IMR-90 (cell line): ENCODE data around the gene LRRC10B.

Experiments used
- CEBPB ChIP-seq: IDR thresholded peaks from 2 replicates; pipeline ENCODE4 v1.6.1; 2012; ENCODE audit warnings: low read depth, low read length, improper control_type of control experiment
- MAFK ChIP-seq: IDR thresholded peaks from 2 replicates; pipeline ENCODE4 v1.6.1; 2012; ENCODE audit warnings: low read depth, low read length, improper control_type of control experiment
- POLR2A ChIP-seq: IDR thresholded peaks from 2 replicates; pipeline ENCODE4 v1.6.1; 2012; ENCODE audit warnings: mild to moderate bottlenecking, low read depth, low read length
- RAD21 ChIP-seq: IDR thresholded peaks from 2 replicates; pipeline ENCODE4 v1.6.1; 2012; ENCODE audit warnings: low read length, improper control_type of control experiment
- RCOR1 ChIP-seq: IDR thresholded peaks from 2 replicates; pipeline ENCODE4 v1.6.1; 2012; ENCODE audit warnings: mild to moderate bottlenecking, low read length, improper control_type of control experiment; ENCODE audit not compliant: insufficient replicate concordance
- RFX5 ChIP-seq: IDR thresholded peaks from 2 replicates; pipeline ENCODE4 v1.8.0; 2012; ENCODE audit warnings: low read depth, mild to moderate bottlenecking, low read length, moderate library complexity
- SMC3 ChIP-seq: fragments of 150-350 bp; IDR thresholded peaks from 2 replicates; pipeline ENCODE4 v1.6.1; 2016; ENCODE audit warnings: low read depth, mild to moderate bottlenecking, antibody characterized with exemption, low read length, moderate library complexity
- TF ChIP-seq, protein P1 (sequence below): conservative IDR thresholded peaks from 2 replicates; pipeline ENCODE4 v1.5.1; 2012; ENCODE audit warnings: mild to moderate bottlenecking, low read depth, low read length, improper control_type of control experiment

DNA sequence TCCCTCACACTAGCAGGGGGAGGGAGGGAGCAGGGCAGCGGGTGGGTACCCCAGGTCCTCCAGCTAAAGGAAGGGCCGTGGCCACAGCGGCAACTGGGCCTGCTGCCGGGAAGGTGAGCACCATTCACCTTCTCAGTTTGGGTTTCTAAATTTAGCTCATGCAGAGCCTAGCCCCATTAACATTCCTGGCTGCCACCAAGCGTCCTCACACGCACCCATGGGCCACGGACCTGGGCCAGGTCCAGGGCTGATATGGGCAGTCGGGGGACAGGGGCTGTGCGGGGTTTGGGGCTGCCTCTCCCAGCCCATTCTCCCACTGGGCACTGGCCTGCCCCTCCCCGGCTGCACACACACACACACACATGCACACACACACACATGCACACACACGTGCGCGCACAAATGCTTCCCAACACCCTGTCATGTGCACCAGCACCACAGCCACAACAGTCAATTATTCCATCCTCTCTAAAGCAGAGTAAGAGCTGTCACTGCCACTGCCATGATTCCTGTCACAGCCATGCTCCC lies 43.6 kb downstream of the LRRC10B start:
- TF ChIP-seq, protein P1, sequence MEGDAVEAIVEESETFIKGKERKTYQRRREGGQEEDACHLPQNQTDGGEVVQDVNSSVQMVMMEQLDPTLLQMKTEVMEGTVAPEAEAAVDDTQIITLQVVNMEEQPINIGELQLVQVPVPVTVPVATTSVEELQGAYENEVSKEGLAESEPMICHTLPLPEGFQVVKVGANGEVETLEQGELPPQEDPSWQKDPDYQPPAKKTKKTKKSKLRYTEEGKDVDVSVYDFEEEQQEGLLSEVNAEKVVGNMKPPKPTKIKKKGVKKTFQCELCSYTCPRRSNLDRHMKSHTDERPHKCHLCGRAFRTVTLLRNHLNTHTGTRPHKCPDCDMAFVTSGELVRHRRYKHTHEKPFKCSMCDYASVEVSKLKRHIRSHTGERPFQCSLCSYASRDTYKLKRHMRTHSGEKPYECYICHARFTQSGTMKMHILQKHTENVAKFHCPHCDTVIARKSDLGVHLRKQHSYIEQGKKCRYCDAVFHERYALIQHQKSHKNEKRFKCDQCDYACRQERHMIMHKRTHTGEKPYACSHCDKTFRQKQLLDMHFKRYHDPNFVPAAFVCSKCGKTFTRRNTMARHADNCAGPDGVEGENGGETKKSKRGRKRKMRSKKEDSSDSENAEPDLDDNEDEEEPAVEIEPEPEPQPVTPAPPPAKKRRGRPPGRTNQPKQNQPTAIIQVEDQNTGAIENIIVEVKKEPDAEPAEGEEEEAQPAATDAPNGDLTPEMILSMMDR, result no peak
- TF ChIP-seq RFX5 (no peak), POLR2A (no peak), RCOR1 (no peak), SMC3 (no peak), RAD21 (no peak), CEBPB (no peak), MAFK (no peak)
